Measurements from ENCODE around the gene NTS. TPM values are rescaled to one million over a fixed set of nuclear protein-coding genes. Genes with fewer than 3 reads are reported as not detected.

Gene NTS
- total RNA-seq: 1 to 10 TPM in 1 of 4 donors, not detected in 3; 4.8 TPM

- Histone ChIP-seq H3K27me3 (no peaks in the 10 kb centered on the region), H3K4me1 (no peaks in the 10 kb centered on the region), H3K4me3 (no peak within 1 kb of the TSS), H3K9me3 (no peaks in the 10 kb centered on the region), H3K27ac (no peak within 1 kb of the TSS), H3K36me3 (no peaks in the 10 kb centered on the region)
- no peak for TF ChIP-seq CTCF (IDR thresholded peaks at IDR 0.05)
- no peak for TF ChIP-seq EP300 (IDR thresholded peaks at IDR 0.05)
- TF ChIP-seq POLR2A (IDR thresholded peaks at IDR 0.05): no peak
- WGBS, 2 donors: 13 to 19% methylated on average over 3 of the region's 3 CpGs
- no peak for DNase-seq (ENCODE audit: low spot score in 2 of 2)
Observed at GRCh38 chr12:85874031-85874461, at the start of gene NTS. TSS of gene NTS (plus strand) at chr12:85874295. CDS start at chr12:85874404, 109 bp downstream.

- H3K4me3 ChIP-seq: no peak overlapping the region
- no peaks in the 10 kb centered on the region for H3K36me3 ChIP-seq
- H3K9me3 ChIP-seq: no peaks in the 10 kb centered on the region
- H3K27ac ChIP-seq: no peak overlapping the region
- TF ChIP-seq EP300 (IDR thresholded peaks at IDR 0.05) (no peak), POLR2A (IDR thresholded peaks at IDR 0.05) (no peak), CTCF (IDR thresholded peaks at IDR 0.05) (no peak)
- no peaks in the 10 kb centered on the region for H3K4me1 ChIP-seq
- no peaks in the 10 kb centered on the region for H3K27me3 ChIP-seq
- DNase-seq (ENCODE audit: low spot score in 2 of 2): no peak
Observed at GRCh38 chr12:85825746-85826145, 48.3 kb upstream of the NTS start.

- Histone ChIP-seq H3K4me3 (no peak overlapping the region), H3K27ac (no peak overlapping the region), H3K36me3 (no peaks in the 10 kb centered on the region), H3K4me1 (peaks cover 0 to 3% (median 0%) of the 10 kb centered on the region in 4 donors), H3K27me3 (no peaks in the 10 kb centered on the region), H3K9me3 (no peaks in the 10 kb centered on the region)
- 94 to 100% methylated on average over 1 of the region's 1 CpG for WGBS, 2 donors
- no peak for DNase-seq (ENCODE audit: low spot score in 2 of 2)
- TF ChIP-seq CTCF (IDR thresholded peaks at IDR 0.05) (no peak), EP300 (IDR thresholded peaks at IDR 0.05) (no peak), POLR2A (IDR thresholded peaks at IDR 0.05) (no peak)
Observed at GRCh38 chr12:85828576-85828975, 45.5 kb upstream of the NTS start.

- H3K36me3 ChIP-seq: no peaks in the 10 kb centered on the region
- no peak for DNase-seq (ENCODE audit: low spot score in 2 of 2)
- H3K9me3 ChIP-seq: no peaks in the 10 kb centered on the region
- 61 to 65% methylated on average over 2 of the region's 2 CpGs for WGBS, 2 donors
- peaks cover 0 to 3% (median 0%) of the 10 kb centered on the region in 4 donors for H3K4me1 ChIP-seq
- no peak overlapping the region for H3K27ac ChIP-seq
- no peak for TF ChIP-seq EP300 (IDR thresholded peaks at IDR 0.05)
- no peaks in the 10 kb centered on the region for H3K27me3 ChIP-seq
- H3K4me3 ChIP-seq: no peak overlapping the region
Observed at GRCh38 chr12:85829391-85829790, 44.7 kb upstream of the NTS start.

GRCh38 chr12:85831327-85831990 lies 42.6 kb upstream of the NTS start:
- no peak overlapping the region for H3K27ac ChIP-seq
- H3K36me3 ChIP-seq: no peaks in the 10 kb centered on the region
- no peak overlapping the region for H3K4me3 ChIP-seq
- 75 to 76% methylated on average over 2 of the region's 2 CpGs for WGBS, 2 donors
- H3K27me3 ChIP-seq: no peaks in the 10 kb centered on the region
- TF ChIP-seq EP300 (IDR thresholded peaks at IDR 0.05) (no peak), POLR2A (IDR thresholded peaks at IDR 0.05) (no peak), CTCF (IDR thresholded peaks at IDR 0.05) (no peak)
- H3K9me3 ChIP-seq: no peaks in the 10 kb centered on the region
- H3K4me1 ChIP-seq: peaks cover 0 to 12% (median 0%) of the 10 kb centered on the region in 4 donors
- no peak for DNase-seq (ENCODE audit: low spot score in 2 of 2)

Data from tibial nerve (tissue), 4 donors.